ENCODE data around the gene LZTR1.

LZTR1 gene

DNA sequence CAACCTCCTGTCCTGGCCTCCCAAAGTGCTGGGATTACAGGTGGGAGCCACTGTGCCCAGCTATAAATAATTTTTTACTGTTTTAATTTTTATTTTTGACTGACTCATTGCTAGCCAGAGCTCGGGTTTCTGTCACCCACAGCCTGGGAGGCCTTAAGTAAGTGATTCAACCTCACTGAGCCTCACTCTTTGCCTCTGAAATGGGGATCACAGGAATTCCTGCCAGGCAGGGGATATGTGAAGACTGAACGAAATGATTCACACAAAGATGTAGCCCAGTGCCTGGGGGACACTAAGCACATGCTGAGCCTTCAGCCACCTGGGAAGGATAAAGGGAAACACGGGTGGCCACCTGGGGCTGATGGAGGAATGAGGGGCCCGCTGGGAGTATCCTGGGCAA is 59.8 kb downstream of the LZTR1 start:
- in situ Hi-C loops (cut with MboI; ENCODE audit: low sequenced_read_pairs, unreplicated experiment) = no loop called here
- DNase-seq (ENCODE audit: low spot score) = no peak
- TF ChIP-seq, protein P1, sequence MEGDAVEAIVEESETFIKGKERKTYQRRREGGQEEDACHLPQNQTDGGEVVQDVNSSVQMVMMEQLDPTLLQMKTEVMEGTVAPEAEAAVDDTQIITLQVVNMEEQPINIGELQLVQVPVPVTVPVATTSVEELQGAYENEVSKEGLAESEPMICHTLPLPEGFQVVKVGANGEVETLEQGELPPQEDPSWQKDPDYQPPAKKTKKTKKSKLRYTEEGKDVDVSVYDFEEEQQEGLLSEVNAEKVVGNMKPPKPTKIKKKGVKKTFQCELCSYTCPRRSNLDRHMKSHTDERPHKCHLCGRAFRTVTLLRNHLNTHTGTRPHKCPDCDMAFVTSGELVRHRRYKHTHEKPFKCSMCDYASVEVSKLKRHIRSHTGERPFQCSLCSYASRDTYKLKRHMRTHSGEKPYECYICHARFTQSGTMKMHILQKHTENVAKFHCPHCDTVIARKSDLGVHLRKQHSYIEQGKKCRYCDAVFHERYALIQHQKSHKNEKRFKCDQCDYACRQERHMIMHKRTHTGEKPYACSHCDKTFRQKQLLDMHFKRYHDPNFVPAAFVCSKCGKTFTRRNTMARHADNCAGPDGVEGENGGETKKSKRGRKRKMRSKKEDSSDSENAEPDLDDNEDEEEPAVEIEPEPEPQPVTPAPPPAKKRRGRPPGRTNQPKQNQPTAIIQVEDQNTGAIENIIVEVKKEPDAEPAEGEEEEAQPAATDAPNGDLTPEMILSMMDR (IDR thresholded peaks at IDR 0.05; ENCODE audit: borderline replicate concordance, control extremely low read depth, extremely low read depth, insufficient read depth, missing control alignments) = no peak

DNA sequence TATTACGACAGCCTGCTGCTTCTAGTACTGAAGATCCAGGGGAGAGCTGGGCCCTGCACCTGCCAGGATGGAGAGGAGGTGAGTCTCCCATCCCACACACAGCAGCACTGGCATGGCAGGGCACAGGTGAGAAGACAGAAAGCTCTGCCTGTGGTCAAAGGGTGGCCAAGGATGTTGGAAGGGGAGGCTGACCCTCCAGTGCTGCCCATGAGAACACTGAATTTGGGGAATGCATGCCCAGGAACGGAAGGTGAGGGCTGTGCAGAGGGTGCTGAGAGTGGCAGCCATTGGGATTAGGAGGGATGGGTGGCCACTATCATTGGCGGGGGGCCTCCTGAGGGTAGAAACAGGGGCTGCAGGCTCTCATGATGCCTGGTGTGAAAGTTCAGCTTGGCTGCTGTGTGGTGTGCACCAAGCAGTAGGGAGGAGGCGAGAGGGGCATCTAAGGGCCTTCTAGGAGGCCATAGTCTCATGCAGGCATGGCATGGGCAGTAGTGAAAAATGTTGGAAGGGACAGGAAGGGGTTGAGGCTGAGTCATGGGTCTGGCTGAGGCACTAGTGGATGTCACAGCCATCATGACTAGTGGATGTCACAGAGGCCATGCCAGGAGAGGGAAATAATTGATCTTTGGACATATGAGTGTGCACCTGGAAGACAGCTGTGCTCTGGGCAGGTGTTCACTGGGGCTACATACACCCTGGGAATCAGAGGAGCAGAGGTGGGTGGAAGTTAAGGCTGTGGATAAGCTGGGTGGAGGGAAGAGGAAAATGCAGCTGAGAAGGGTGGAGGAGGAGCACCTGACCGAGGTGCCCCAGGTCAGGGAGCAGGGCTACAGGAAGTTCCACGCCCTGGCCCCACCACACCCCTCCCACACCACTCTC is 61.1 kb downstream of the LZTR1 start:
- in situ Hi-C loops (cut with MboI; ENCODE audit: low sequenced_read_pairs, unreplicated experiment) = no loop called here
- TF ChIP-seq, protein P1 (IDR thresholded peaks at IDR 0.05; ENCODE audit: borderline replicate concordance, control extremely low read depth, extremely low read depth, insufficient read depth, missing control alignments) = no peak
- peak; percentile 15 for DNase-seq (ENCODE audit: low spot score)

DNA sequence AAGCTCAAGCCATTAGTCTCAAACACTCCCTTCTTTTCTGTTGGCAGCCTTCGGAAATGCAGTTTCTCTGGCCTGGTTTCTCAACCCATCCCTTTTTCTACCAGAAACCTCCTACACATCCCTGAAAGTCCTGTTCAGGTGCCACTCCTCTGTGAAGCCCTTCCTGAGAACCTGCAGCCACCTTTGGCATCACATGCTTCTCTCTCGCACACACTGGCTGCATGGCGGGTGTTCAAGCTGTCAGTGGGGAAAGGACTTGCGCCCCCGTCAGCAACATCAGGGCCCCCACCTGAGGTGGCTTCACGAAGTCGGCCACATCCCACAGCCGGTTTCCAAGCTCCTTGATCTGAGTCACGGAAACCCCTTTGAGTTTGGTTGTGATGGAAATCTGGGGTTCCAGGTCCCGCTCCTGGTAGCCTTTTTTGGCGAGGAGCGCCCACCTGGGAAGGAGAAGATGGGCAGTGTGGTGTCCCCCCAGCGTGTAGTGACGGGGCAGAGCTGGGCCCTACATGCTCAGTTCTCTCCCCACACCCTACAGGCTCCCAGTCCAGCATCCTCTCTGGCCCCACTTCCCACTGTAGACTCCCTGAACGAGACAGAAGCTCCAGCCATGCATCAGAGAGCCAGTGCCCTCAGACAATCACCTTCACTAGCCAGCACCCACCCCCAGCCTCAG is 61.9 kb downstream of the LZTR1 start:
- TF ChIP-seq, protein P1 (IDR thresholded peaks at IDR 0.05; ENCODE audit: borderline replicate concordance, control extremely low read depth, extremely low read depth, insufficient read depth, missing control alignments) = no peak
- in situ Hi-C loops (cut with MboI; ENCODE audit: low sequenced_read_pairs, unreplicated experiment) = no loop called here
- DNase-seq (ENCODE audit: low spot score) = peak; percentile 15

DNA sequence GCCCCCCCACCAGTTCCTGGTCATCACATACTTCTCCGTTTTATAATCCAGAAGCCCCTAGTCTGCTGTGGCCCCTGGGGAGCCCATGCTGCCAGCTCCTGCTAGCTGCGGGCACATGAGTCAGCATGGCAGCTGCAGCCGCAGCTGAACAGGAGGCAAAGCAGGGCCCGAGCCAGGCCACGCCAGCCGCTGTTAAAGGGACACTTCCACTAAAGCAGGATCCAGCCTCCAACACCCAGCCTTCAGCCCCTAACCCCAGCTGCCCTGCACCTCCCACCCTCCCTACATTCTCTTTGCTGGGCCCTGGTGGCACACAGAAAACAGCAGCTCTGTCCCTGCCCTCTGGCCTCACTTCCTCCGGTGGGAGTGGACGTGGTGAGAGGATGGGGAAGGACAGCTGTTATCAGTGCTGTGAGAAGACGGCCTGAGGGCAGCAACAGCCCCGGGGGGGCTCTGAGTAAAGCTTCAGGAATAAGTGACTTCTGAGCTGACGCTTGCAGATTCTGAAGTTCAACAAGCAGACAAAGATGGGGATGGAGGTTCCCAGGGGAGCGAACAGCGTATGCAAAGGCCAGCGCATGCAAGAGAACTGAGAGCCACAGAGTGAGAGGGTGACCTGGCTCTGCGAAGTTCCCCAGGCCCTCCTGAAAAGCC is 63.0 kb downstream of the LZTR1 start:
- no peak for DNase-seq (ENCODE audit: low spot score)
- in situ Hi-C loops (cut with MboI; ENCODE audit: low sequenced_read_pairs, unreplicated experiment) = no loop called here
- TF ChIP-seq, protein P1 (IDR thresholded peaks at IDR 0.05; ENCODE audit: borderline replicate concordance, control extremely low read depth, extremely low read depth, insufficient read depth, missing control alignments) = no peak

DNA sequence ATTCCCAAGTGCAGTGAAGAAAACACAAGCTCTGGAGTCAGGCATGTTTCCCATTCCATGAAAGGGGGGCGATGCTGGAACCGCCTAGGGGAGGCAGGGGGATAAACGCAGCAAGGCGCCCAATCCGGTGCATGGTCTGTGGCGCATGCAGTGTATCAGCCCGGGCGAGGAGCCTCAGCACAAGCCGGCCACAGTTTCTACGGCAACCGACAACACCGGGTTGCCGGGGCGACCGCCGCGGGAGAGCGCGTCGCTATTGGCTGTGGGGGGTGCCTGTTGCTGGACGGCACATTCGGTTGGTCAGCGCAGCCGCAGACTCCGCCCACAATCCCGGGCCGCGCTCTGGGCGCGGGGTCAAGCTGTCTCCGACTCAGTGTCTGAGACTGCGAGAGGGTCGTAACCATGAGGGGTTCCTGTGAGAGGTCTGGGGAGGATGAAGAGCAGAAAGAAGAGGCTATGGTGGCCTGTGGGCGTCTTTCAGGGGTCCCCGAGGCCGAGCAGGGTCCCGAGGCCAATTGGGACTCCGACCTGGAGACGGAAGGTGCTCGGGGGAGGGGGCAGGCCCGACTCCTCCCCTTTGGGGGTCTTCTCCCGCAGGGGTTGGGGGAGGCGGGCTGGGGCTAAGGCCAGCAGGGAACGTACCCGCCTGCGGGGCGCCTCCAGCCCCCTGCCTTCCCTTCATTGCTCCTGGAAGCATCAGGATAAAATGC is 63.6 kb downstream of the LZTR1 start, which contains the start of gene LRRC74B:
Gene LRRC74B, plus strand, starts transcription at position 362 of the 710 bp plus-strand sequence. Its CDS starts 41 bp downstream, at position 403.
- peak; percentile 98 for DNase-seq (ENCODE audit: low spot score)
- in situ Hi-C loops (cut with MboI; ENCODE audit: low sequenced_read_pairs, unreplicated experiment) = no loop called here
- TF ChIP-seq, protein P1 (IDR thresholded peaks at IDR 0.05; ENCODE audit: borderline replicate concordance, control extremely low read depth, extremely low read depth, insufficient read depth, missing control alignments) = no peak
